ENCODE results near the gene CD81. TPM values are rescaled to one million over a fixed set of nuclear protein-coding genes. Genes with fewer than 3 reads are reported as not detected.

CD81 gene
- total RNA-seq, 1 donor from 2014 or later = 149 TPM

DNA sequence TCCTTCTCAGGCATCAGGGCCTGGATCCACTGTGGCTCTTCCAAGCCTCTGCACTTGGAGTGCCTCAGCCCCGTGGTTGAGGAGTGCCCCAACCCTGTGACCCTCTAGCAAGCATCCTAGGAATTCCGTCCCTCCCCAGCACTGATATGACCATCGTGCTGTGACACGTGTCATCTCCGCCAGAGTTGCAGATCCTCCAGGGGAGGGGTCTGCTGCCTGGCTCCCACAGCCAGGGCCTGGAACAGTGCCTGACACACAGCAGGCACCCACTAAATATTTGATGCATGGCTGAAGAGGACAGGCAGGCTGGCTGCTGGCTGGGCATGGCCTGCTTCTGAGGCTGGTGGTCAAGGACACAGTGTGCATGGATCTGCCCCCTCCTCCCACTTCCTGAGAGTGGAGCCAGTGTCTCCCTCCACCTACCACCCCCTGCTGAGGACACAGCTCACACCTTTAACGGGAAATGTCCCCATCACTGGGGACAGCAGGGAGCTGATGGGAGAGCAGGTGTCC, 1.7 kb upstream of the CD81 start:
- intact Hi-C loops (cut with micrococcal nuclease) = no loop called here

DNA sequence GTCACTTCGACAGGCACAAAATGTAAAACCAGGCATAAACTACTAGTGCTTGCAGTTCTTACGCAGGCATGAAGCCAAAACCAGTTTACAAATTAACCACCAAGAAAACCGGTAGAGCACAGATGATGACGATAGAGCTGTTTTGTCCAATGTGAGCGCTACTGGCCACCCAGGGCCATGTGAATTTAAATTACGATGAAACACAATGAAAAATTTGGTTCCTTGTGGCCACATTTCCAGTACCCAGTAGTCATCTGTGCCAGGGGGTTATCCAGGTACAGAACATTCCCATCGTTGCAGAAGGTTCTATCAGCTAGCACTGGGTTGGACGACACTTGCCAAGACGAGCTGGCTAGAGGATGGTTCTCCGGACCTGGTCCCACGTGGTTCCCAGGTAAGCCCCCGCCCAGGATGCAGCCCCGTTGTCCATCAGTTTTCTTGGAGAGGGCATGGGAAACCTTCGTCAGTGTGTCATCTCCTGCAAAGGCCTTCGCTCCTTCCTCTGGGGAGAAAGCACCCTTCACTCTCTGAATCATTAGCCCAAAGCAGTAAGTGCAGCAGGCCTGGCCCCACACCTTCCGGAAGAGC, 1.1 kb upstream of the CD81 start:
- intact Hi-C loops (cut with micrococcal nuclease) = loop anchor here (2.0 kb wide), 1 partner anchor 73 kb away; the partner anchor contains the start of gene TSPAN32

DNA sequence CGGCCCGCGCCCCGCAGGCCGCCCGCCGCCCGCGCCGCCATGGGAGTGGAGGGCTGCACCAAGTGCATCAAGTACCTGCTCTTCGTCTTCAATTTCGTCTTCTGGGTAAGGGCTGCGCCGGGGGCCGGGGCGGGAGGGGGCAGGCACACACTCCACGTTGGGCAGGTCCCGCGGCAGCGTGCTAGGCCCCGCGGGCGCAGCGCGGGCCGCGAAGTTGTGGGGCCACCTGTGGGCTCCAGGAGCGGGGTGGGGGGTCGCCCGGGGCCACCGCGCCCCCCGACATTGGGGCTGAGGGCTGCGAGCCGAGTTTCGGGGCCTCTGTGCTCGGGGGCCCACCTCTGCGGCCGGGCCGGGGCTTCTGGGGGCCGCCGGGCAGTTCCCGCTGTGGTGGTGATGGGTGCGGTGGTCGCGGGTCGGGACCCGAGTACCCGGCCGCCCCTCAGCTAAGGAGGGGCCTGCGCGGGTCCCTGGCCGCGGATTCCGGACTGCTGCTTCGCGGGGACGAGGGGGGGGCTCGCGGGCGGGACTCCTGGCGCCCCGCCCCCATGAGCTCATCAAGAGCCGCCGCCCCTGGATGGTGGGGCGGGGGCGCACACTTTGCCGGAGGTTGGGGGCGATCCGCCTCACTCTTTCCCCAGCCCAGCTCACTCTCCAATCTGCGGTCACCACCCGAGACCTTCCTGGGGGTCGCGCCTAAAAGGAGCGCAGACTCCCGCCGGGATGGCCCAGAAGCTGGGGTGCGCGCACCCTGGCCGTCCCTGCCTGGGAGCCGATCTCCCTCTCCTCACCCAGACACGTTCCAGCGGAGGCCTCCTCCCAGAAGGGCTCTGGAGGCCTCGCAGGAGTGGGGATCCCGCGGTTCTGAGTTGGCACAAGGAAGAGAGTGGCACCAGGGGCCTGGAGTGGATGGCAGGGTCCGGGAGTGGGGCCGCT, 667 bp downstream of the CD81 start:
- intact Hi-C loops (cut with micrococcal nuclease) = loop anchor here (1.0 to 2.0 kb wide), 2 partner anchors 23 to 75 kb away; partner anchors contain the start of genes TSPAN32 and TSSC4

DNA sequence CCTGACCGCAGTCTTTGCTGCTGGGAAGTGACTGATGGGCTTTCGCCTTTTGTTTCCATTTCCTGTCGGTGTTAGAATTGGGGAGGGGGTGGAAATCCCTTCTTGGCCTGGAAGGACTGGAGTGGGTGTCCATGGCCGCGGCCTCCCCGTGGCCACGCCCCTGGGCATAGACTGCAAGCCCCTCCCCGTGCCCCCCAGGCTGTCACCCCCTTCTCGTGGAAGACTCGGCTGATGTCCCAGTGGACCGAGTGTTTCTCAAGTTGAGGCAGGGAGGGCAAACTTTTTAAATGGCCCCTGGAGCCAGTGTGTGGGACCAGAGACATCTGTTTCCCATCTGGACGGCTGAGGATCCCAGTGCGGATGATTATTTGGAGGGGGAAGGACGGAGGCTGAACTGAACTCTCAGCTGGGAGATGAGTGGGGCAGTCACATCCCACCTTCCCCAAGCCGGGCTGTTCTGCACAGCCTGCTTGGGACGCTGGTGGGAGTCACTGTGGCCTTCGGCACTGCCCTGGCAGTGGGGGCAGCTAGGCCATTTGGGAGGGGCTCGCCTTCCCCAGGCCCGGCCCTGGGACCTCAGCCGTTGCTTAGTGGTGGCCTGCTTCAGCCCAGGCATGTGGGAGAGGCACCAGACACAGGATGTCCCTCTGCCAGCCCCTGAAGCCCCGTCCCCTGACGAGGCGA, 1.6 kb downstream of the CD81 start:
- intact Hi-C loops (cut with micrococcal nuclease) = no loop called here

DNA sequence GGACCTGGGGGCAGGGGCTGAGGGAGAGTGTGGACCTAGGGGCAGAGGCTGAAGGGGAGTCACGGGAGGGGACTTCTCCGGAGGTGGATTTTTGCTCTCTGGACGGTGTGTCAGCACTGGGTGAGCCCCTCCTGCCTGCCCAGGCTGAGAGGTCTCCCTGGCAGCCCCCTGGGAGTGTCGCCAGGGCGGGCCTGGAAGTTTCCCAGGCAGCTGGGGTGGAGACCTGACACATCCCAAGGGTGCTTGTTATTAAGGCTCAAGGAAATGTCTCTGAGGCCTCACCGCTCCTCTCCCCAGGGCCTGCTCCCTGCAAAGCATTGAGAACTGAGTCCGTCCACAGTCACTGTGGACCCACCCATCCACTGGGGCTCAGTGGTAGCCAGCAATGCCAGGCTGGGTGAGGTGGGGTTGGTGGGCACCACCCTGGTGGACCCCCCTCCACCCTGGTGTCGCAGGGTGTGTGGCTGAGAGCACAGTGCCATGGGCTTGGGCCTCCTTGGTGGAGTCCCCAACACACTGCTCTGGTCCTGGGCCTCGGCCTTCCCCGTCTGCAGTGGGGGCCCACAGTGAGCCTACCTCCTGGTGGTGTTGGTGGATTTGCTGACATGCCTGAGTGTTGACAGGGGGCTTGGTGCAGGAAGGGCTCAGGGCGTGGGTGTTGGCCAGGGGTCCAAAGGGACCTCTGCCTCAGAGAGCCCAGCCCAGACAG, 2.5 kb downstream of the CD81 start:
- intact Hi-C loops (cut with micrococcal nuclease) = no loop called here

DNA sequence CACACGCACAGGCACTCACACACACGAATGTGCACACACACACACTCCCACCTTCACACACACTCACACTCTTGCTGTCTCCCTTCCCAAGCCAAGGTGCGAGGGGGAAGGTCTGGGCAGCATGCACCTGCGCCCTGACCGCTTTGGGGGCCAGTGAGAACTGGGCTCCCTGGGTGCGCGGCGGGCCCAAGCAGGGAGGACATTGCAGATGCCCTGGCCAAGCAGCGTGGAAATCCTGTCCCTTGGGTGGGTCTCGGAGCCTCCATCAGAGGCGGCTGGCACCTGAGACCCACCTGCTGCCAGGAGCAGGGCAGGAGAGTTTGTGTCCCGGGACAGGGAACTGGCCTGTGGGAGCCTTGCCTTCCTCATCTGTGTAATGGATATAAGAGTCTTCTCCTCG, 3.3 kb downstream of the CD81 start:
- intact Hi-C loops (cut with micrococcal nuclease) = no loop called here

DNA sequence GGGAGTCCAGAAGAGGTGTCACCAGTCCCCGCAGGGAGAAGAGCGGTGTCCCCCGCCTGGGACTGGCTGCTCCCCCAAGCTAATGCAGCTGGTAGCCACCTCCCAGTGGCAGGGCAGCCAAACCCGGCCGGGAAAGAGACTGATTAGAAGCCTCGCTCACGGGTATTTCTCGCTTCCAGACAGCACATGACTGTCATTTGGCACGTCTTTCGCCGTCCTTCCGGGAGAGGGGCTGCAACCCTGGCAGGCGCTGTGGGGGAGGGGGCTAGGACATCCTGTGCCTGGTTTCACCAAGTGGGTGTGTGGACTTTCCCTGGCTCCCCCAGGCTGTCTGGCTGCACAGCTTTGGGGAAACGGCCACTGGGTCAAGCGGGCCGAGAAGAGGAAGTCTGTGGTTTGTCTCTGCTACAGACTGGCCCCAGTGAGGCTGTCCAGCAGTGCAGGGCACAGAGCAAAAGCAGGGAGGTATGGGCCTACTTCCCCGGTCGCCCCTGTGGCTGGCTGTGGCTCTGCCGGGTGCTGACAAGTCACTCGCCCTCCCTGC, 3.8 kb downstream of the CD81 start:
- intact Hi-C loops (cut with micrococcal nuclease) = no loop called here

DNA sequence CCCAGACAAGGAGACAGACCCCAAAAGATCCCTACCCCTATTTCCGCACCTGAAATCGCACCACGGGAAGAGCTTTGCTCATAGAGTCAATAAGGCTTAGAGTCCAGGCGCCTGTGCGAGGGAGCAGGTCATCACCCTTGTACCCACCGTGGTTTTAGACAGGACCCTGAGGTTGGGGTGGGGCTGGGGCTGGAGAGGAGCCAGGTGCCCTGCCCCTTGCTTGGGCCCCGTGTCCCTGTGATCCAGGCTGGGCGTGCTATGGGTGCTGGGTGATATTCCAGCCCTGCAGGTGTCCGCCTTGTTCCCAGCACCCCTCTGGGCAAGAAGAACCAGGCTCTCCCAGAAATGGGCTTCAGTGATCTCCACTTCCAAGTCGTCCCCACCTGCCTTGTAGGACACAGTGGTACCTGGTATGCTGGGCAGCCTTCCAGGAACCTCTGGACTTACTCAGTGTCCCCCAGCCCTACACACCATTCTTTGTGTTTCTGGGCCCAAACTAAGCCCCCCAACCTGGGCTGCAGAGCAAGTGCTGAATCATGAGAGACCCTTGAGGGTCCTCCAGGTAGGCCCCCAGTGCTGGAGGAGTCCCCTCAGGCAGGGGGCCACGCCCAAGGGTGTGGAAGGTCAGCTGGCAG, 4.5 kb downstream of the CD81 start:
- intact Hi-C loops (cut with micrococcal nuclease) = no loop called here

DNA sequence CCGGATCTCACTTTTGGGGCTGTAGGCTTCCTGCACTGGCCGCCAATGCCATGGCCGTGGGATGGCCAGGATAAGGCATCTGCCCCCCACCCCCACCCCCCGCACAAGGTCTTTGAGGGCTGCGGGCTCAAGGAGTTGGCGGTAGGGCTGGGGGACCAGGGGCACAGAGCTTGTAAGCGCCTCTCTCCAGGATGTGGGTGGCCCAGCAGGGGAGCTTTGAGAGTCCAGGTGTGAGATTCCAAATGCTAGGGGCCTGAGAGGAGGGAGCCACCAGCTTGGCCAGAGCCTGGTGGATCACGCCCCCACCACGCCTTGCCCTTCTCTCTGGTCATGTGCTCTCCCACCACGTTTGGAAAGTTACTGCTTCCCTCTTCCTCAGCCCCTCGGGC, 5.0 kb downstream of the CD81 start:
- intact Hi-C loops (cut with micrococcal nuclease) = no loop called here

DNA sequence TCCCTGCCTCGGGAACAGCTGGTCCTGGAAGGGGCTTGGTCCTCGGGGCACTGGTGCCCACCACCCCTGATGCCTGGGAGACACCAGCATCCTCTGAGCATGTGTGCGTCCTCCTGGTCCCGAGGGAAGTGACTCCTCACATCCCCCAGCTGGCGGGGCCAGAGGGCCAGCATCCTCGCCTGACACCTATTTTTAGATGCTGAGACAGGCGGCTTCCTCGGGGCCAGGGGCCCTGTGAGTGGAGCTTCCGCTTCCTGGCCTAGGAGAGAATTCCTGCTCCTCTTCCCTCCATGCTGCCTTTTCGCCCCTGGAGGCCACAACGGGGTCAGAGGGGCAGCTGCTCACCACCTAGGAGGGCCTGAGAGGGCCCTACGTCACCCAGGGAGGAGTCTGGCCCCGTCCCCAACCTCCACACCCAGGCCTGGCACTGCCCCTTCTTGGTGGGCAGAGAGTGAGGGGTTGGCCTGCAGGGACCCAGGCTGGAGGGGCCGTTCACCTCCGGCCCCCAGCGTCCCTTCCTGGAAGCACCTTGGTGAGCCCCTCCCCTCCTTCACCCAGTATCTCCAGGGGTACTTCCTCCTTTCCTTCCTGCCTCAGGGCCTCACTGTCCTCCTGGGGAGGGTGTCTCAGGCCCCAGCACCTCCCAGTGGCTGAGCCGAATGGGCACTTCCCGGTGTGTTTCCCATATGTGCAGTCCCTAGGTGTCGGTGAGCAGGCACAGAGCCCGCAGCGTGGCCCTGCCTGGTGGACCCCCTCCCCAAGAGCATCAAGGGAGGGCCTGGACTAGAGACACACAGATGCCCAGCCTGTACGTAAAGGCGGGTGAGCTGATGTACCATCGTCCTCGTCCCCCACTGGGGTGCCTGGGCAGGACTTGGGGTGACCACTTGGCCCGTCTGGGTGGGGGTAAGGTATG, 6.1 kb downstream of the CD81 start:
- intact Hi-C loops (cut with micrococcal nuclease) = no loop called here

DNA sequence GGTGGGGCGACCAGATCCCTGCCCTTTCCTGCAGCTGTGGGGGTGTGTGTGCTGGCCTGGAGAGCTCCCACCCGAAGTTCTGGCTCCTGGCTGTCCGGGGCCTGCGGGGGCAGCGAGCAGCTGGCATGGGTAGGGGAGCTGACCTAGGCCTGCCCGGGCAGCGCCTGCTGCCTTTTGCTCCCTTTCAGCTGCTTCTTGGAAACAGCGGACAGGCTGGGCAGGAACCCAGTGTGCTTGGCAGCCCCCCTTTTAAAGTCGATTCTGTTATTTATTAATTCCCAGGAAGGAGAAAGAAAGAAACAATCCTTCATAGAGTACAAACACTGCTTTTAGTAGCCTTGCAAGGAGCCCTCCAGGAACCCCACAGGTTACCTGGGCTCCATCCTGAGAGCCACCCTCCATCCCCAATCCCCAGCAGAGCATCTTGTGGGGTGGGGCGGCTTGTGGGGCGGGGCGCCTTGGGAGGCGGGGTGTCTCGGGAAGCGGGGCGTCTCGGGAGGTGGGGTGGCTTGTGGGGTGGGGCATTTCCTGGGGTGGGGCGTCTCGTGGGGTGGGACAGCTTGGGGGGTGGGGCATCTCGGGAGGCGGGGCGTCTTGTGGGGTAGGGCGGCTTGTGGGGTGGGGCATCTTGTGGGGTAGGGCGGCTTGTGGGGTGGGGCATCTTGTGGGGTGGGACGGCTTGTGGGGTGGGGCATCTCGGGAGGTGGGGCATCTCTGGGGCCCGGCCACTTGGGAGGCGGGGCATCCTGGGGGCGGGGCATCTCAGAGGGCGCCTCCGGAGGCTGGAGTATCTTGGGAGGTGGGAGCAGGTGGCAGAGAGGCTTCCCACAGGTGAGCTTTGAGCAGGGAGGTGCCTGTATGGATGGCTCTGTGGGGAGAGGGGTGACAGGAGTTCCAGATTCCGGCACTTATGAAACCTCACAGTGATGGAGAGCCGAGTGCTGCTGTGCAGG, 7.0 kb downstream of the CD81 start:
- intact Hi-C loops (cut with micrococcal nuclease) = no loop called here

DNA sequence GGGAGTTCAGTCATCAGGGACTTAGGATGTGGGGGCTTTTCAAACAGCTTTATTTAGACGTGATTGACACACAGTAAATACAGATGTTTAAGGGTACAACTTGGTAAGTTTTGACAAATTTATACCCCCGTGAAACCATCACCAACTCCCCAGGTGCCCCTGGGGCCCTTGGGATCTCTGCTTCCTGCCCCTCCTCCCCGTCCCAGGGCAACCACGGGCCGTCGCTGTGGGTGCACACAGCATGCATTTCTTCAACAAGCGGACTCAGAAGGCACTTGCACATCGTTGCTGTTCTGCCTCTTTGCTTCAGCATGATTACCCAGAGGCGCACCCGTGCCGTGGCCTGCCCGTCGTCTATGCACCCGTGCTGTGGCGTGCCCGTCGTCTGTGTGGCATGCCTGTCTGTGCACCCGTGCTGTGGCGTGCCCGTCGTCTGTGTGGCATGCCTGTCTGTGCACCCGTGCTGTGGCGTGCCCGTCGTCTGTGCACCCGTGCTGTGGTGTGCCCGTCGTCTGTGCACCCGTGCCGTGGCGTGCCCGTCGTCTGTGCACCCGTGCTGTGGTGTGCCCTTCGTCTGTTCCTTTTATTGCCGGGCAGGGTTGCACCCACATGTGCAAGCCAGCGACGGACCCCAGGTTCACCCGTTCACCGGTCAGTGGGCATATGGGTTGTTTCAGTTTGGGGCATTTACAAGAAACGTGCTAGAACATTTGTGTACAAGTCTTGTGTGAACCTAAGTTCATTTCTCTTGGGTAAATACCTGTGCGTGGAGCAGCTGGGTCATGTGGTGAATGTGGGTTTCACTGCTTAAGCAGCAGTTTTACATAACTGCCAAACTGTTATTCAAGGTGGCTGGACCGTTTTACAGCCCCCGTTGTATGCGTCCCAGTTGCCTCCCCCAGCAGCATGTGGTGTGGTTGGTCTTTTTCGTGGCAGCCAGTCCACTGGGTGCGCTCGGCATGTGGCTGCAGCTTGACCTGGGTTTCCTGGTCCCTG, 8.3 kb downstream of the CD81 start:
- intact Hi-C loops (cut with micrococcal nuclease) = no loop called here

DNA sequence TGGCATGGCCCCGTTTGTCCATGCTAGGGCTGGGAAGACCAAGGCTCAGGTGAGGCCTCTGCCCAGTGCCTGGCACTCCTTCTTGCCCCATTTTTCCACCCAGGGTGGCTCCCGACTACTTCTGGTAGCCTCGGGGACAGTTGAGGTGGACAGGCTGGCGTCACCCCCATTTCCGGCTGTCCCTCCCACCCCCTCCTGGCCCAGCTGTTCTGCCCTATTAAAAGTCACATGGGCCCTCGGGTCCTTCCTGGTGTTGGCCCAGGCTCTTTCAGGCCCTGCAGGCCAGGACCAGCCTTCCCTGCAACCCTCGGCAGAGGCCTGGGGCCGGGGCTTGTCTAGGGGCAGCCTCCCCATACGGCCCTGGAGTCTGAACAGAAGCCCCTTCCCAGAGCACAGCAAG, 9.5 kb downstream of the CD81 start:
- intact Hi-C loops (cut with micrococcal nuclease) = no loop called here

DNA sequence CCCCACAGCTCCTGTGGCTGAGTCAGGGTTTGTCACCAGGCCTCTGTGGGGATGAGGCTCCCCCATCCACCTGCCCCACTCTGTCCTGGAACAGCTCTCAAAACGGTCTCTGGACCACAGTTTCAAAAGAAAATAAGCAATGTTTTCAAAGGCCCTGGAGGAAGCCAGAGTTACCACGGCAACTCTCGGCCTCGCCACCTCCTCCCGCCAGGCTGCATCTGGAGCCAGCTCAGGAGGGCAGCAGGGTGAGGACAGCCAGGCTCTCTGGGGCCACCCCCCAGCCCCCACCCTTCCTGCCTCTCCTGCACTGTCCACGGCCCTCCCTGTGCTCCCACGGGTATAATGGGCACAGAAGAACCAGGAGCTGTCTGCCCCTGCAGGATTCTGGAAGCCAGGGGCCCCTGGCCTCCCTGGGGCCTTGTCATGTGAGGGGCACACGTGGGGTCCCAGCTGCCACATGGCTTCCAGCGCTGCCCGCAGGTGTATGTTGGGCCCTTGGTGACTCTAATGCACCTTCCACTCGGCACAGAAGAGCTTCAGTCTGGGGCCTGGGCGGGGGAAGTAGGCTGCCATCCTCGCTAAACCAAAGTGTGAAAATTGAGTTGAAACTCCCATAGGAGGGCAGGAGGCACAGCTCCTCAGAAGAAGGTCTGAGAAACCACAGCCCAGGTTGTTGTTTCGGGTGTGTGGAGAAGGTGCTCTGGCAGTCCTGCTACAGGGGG, 10.3 kb downstream of the CD81 start:
- intact Hi-C loops (cut with micrococcal nuclease) = no loop called here

DNA sequence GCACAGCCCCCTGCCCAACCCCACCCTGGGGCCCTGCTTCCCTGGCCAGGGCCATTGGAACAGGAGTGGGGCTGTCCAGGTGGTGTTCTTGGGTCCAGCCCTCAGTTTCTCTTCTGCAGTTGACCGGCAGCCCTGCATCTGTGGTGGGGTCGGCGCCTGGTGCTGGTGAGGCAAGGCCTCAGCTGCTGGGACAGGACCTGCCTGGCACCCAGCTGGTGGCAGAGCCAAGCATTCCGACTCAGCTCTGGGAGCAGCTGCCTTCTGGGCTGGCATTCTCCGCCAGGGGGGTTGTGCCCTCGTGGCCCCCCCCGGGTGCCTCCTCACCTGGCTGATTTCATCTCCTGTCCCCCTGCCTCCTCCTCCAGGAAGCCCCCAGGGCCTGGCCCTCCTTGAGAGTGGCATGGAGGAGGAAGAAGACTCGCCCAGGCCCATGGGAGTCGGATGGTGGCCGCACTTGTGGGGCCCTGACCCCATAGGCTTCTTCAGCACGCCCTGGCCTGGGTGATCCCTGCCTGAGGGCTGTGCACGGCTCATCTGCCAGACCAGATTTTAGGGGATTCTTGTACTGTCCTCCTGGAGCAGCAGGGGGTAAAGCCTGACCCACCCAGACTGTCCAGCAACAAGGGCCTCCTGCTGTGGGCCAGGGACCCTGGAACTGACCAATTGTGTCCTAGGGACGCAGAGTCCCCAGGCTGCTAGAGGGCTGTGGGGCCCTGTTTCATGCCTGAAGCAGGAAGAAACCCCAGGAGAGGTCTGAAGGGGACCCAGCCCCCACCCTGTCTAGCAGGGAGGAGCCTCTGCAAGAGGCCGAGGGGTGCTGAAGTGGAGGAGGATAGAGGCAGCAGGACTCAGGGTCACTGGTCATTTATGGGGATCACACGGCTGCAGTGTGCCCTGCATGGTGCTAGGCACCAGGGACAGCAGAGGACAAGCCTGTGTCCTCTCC, 11.6 kb downstream of the CD81 start:
- intact Hi-C loops (cut with micrococcal nuclease) = no loop called here

Data from T-helper 2 cell treated with Interferon-gamma antibody and Interleukin-4, amounts not matched to agents 100 ng/mL and 5 ng/mL, for 36 hours (primary cell).